HUES6 (cell line): ENCODE data around the gene ARMC3.

ENCODE experiments used
- H3K27ac ChIP-seq: 2 replicates; pipeline ENCODE4 v1.7.0; 2013; ENCODE audit warnings: low read depth, mild to moderate bottlenecking, low read length, inconsistent platforms
- H3K27me3 ChIP-seq: 2 replicates; pipeline ENCODE4 v1.6.1; 2013; ENCODE audit warnings: low read length; ENCODE audit not compliant: control insufficient read depth, insufficient read depth
- H3K36me3 ChIP-seq: 2 replicates; pipeline ENCODE4 v1.6.1; 2013; ENCODE audit warnings: low read length; ENCODE audit not compliant: control insufficient read depth, insufficient read depth
- H3K4me1 ChIP-seq: 2 replicates; pipeline ENCODE4 v1.6.1; 2013; ENCODE audit warnings: low read length; ENCODE audit not compliant: control insufficient read depth, insufficient read depth
- H3K4me3 ChIP-seq: 2 replicates; pipeline ENCODE4 v1.5.1; 2013; ENCODE audit warnings: low read depth, low read length
- H3K9ac ChIP-seq: one replicate; pipeline ENCODE4 v1.6.1; 2013; ENCODE audit warnings: mild to moderate bottlenecking, low read length
- H3K9me3 ChIP-seq: 2 replicates; pipeline ENCODE4 v1.6.1; 2013; ENCODE audit warnings: low read depth, low read length; ENCODE audit not compliant: control insufficient read depth, insufficient read depth

The ARMC3 gene

DNA sequence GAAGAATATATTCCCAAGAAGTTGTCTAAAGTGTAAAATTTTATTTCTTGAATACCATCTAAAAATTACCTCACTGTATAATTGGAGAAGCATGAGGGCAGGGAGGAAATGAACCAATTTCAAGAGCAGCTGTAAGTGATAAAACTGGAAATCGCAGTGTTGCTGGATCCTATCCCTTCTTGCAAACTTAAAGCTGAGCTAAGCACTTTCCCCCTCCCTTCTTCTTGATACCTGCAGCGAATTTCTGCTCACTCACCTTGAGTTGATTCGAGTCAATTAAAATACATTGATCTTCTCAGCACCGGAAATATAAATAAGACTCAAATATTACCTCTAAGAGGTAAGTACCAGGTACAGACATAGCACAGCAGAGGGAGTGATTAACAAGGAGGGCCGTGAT lies 65.5 kb downstream of the ARMC3 start:
- H3K9ac ChIP-seq, result no peak overlapping the region
- no peaks in the 10 kb centered on the region for H3K27me3 ChIP-seq
- H3K4me3 ChIP-seq, result no peak overlapping the region
- no peaks in the 10 kb centered on the region for H3K9me3 ChIP-seq
- H3K27ac ChIP-seq, result no peak overlapping the region
- H3K4me1 ChIP-seq, result 0 out of 2 replicates have a peak, but pooled peaks cover 5% of the 10 kb centered on the region
- no peaks in the 10 kb centered on the region for H3K36me3 ChIP-seq

DNA sequence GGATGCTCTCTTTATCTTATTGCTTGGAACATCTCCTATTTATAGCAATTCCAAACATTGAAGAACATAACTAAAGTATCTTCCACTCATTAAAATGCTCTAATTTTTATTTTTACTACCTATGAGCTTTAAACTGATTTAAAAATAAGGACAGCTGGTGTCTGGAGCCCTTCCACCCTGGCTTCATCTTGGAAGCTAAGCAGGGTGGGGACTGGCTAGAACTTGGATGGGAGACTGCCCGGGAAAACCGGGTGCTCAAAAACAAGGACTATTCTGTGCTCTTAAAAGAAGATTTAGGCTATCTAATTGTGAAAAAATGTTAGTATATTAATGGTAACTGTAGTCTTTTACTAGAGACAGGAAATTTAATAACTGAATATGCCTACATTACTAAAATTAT lies 69.2 kb downstream of the ARMC3 start:
- H3K27ac ChIP-seq, result no peak overlapping the region
- no peaks in the 10 kb centered on the region for H3K27me3 ChIP-seq
- H3K4me1 ChIP-seq, result 0 out of 2 replicates have a peak, but pooled peaks cover 3% of the 10 kb centered on the region
- H3K9me3 ChIP-seq, result no peaks in the 10 kb centered on the region
- H3K36me3 ChIP-seq, result no peaks in the 10 kb centered on the region
- H3K4me3 ChIP-seq, result no peak overlapping the region
- H3K9ac ChIP-seq, result no peak overlapping the region

DNA sequence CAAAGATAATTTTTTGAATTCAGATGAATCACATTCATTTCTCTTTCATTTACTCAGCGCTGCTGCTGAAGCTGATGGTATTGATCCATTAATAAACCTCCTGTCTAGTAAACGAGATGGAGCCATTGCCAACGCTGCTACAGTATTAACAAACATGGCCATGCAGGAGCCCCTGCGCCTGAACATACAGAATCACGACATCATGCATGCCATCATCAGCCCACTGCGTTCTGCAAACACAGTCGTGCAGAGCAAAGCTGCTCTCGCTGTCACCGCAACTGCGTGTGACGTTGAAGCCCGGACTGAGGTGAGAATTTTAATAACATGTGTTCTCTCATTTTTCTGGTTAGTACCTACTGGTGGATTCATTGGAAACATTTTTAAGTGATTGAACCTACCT lies 70.2 kb downstream of the ARMC3 start:
- Histone ChIP-seq H3K9me3 (no peaks in the 10 kb centered on the region), H3K4me3 (no peak overlapping the region), H3K36me3 (no peaks in the 10 kb centered on the region), H3K27me3 (no peaks in the 10 kb centered on the region), H3K4me1 (0 out of 2 replicates have a peak, but pooled peaks cover 3% of the 10 kb centered on the region), H3K9ac (no peak overlapping the region), H3K27ac (no peak overlapping the region)

DNA sequence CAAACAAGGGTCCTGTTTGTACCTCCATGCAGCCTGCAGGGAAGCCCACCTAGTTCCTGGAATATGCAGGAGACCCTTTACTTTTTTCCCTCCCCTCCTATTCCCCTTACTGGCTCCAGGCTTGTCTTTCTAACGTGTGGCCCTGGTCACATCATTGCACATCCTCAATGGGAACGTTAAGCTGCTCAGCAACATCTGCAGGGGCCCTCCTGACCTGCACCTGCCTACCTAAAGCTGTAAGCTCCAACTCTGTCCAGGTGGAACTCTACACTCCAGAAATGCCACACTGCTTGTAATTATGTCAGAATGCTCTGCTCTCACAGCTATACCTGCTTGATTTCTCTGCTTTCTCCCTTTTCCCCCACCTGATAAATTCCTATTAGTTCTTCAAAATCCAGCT lies 72.1 kb downstream of the ARMC3 start:
- Histone ChIP-seq H3K9me3 (no peaks in the 10 kb centered on the region), H3K4me1 (0 out of 2 replicates have a peak, but pooled peaks cover 3% of the 10 kb centered on the region), H3K36me3 (no peaks in the 10 kb centered on the region), H3K4me3 (no peak overlapping the region), H3K27ac (no peak overlapping the region), H3K9ac (no peak overlapping the region), H3K27me3 (no peaks in the 10 kb centered on the region)

DNA sequence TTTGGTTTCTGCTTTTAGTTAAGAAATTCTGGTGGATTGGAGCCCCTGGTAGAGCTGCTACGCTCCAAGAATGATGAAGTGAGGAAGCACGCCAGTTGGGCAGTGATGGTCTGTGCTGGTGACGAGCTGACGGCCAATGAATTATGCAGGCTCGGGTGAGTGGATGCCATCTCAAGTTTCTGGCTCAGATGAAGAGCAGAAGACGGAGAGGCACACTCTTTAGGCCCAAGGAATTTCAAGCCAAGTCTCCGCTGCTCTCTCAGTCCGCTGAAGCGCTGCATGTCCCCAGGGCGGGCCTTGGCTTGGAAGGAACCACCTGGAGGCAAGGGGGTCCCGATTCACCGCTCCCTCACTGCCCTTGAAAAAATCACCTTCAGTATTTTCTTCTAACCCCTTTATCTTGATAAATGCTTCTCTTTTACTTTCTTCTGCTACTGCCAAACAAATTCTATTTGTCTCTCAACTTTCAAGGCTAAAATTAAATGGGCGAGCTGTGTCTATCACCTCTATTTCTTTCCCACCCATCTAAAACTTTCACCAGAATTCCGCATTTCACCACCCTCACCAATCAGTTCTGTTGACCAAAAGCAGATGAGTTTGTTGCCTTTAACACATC lies 74.2 kb downstream of the ARMC3 start:
- Histone ChIP-seq H3K9me3 (no peaks in the 10 kb centered on the region), H3K9ac (no peak overlapping the region)

DNA sequence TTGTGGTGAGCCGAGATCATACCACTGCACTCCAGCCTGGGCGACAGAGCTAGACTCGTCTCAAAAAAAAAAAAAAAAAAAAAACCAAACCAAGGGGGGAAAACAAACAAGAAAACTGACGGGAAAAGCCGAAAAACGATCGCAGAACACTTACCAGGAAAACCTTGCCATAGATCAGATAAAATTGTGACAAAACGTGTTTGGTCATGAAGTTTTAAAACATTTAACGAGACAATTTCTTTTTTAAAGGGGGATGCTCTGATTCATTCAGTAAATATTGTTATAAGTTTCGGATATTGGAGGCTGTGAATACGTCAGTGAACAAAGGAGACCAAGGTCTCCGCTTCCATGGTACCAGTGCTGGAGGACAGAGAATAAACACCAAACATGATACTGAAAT lies 77.3 kb downstream of the ARMC3 start:
- no peaks in the 10 kb centered on the region; the same call in 1 of the 2 replicates for H3K27me3 ChIP-seq
- 0 out of 2 replicates have a peak, but pooled peaks cover 3% of the 10 kb centered on the region for H3K4me1 ChIP-seq
- no peak overlapping the region for H3K4me3 ChIP-seq
- H3K9me3 ChIP-seq, result no peaks in the 10 kb centered on the region
- no peaks in the 10 kb centered on the region for H3K36me3 ChIP-seq
- H3K27ac ChIP-seq, result no peak overlapping the region
- no peak overlapping the region for H3K9ac ChIP-seq

More for the DNA sequence above, 74.2 kb downstream of the ARMC3 start:
- Histone ChIP-seq H3K36me3 (no peaks in the 10 kb centered on the region), H3K27ac (no peak overlapping the region), H3K4me1 (0 out of 2 replicates have a peak, but pooled peaks cover 3% of the 10 kb centered on the region), H3K4me3 (no peak overlapping the region), H3K27me3 (no peaks in the 10 kb centered on the region)

DNA sequence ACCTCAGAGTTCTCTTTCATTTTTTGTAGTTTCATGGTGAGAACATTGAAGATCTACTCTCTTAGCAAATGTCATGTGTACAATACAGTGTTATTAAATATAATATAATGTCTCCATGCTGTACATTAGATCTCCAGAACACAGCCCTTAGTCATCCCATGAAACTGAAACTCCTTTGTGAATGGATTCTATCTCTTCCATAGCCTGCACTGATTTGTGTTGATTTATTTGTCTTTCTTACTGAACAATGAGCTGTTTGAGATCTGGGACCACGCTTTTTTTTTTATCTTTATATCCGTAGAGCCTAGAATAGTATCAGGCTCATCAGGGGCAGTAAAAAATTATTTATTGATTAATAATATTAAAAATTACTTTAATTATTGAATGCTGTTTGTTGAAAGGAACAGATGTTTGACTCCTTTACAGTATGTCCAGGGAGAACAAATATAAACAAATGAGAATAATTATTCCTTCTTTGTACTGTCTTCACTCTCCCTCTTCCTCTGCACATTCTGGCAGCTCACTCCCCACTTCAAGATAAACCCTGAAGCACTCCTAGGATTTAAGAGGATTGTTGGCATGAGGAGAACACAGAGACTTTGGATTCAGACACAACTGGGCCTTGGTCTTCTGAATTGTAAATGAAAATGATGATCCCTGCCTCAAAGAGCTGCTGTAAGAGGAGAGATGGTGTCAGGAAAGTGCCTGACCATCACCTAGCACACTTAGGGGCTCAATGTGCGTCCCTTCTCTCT lies 85.9 kb downstream of the ARMC3 start:
- H3K9me3 ChIP-seq, result no peaks in the 10 kb centered on the region
- H3K4me1 ChIP-seq, result no peaks in the 10 kb centered on the region
- no peak overlapping the region for H3K4me3 ChIP-seq
- no peaks in the 10 kb centered on the region for H3K36me3 ChIP-seq
- H3K27ac ChIP-seq, result no peak overlapping the region
- H3K9ac ChIP-seq, result no peak overlapping the region
- H3K27me3 ChIP-seq, result no peaks in the 10 kb centered on the region; the same call in 1 of the 2 replicates

DNA sequence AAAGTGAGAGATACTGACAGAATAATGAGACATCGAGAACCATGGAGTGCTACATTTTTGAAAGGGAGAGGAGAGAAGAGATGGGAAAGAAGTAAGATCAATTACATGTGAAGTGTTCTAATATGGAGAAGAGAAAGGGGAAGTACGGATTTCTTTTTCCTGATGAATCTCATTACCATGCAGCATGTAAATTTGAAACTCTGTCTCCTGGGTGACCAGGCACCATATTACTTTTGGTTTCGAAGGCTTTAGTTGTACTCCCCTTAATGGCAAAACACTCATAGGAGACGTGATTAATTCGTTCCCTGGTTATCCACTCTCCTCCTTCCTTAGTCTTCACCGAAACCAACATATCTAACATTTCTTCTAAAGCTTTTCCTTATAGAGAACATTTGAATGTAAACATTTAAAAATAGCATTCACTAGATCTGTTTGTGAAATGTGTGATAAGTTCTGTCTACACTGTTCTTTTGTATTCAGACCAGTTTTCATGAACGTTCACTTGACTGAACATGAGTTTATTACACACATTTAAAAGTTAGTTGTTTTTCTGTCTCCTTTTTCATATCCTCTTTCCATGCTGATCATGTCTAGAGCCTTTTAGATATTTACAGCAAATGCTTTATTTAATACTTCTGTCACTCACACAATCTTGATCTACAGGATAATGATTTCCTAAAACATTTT lies 87.3 kb downstream of the ARMC3 start:
- Histone ChIP-seq H3K27me3 (no peaks in the 10 kb centered on the region; the same call in 1 of the 2 replicates), H3K9ac (no peak overlapping the region), H3K4me1 (no peaks in the 10 kb centered on the region), H3K36me3 (no peaks in the 10 kb centered on the region), H3K9me3 (no peaks in the 10 kb centered on the region), H3K4me3 (no peak overlapping the region), H3K27ac (no peak overlapping the region)

DNA sequence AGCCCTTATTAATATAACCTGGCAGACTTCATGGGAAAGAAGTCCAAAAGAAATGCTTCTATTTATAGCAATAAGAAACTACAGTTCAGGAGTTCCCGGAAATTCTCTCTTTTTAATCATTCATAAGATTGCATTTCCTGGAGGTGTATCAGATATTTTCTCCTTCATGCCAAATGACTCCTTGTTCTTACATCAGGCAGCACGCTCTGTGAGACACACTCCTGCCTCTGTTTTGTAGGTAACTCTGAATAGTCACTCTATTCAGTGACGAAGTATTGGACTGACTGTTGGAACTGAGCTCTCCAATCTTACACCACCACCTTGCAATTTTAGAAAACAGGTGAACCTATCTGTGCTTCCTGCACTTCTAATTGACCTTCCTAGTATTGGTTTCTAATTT lies 88.8 kb downstream of the ARMC3 start:
- Histone ChIP-seq H3K27ac (no peak overlapping the region), H3K4me1 (no peaks in the 10 kb centered on the region), H3K36me3 (no peaks in the 10 kb centered on the region), H3K9ac (no peak overlapping the region), H3K4me3 (no peak overlapping the region), H3K27me3 (no peaks in the 10 kb centered on the region), H3K9me3 (no peaks in the 10 kb centered on the region)

DNA sequence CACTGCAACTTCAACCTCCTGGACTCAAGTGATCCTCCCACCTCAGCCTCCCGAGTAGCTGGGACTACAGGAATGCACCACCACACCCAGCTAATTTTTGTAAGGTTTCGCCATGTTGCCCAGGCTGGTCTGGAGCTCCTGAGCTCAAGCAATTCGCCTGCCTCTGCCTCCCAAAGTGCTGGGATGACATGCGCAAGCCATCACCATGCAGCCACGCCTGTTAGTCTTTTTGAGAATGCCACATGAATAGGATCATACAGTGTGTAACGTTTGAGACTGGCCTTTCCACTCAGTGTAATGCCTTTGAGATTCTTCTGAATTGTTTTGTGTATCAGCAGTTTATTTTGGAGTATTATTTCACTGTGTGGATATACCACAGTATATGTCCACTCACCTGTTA lies 91.8 kb downstream of the ARMC3 start:
- H3K9ac ChIP-seq, result no peak overlapping the region
- H3K36me3 ChIP-seq, result no peaks in the 10 kb centered on the region
- H3K9me3 ChIP-seq, result no peaks in the 10 kb centered on the region
- no peak overlapping the region for H3K4me3 ChIP-seq
- no peak overlapping the region for H3K27ac ChIP-seq
- no peaks in the 10 kb centered on the region for H3K27me3 ChIP-seq
- no peaks in the 10 kb centered on the region for H3K4me1 ChIP-seq

DNA sequence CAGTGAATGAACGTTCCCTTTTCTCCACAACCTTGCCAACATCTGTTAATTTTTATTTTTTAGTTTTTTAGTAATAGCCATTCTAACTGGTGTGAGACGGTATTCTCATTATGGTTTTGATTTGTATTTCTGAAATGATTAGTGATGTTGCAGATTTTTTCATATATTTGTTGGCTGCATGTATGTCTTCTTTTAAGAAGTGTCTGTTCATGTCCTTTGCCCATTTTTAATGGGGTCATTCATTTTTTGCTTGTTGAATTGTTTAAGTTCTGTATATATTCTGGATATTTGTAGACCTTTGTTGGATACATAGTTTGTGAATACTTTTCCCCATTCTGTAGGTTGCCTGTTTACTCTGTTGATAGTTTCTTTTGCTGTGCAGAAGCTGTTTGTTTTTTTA lies 93.6 kb downstream of the ARMC3 start:
- H3K9me3 ChIP-seq, result no peaks in the 10 kb centered on the region
- H3K9ac ChIP-seq, result no peak overlapping the region
- no peaks in the 10 kb centered on the region for H3K36me3 ChIP-seq
- H3K4me3 ChIP-seq, result no peak overlapping the region
- H3K4me1 ChIP-seq, result no peaks in the 10 kb centered on the region
- no peaks in the 10 kb centered on the region for H3K27me3 ChIP-seq
- no peak overlapping the region for H3K27ac ChIP-seq
